Neural progenitor cell (in vitro differentiated cells): ENCODE measurements around the gene RIN2. TPM values are rescaled to one million over a fixed set of nuclear protein-coding genes. Genes with fewer than 3 reads are reported as not detected.

Experiments used
- DNase-seq: peaks from one replicate; pipeline ENCODE4 v3.0.0-alpha.2; 2016; ENCODE audit warnings: low spot score
- H2AFZ ChIP-seq: fragments of 200-600 bp; sonication (generic); replicated peaks from 2 replicates; pipeline ENCODE4 v1.6.1; 2016; ENCODE audit warnings: antibody characterized with exemption
- H3F3A ChIP-seq: fragments of 200-600 bp; sonication (generic); 2 replicates; pipeline ENCODE4 v1.6.1; 2016; ENCODE audit warnings: antibody characterized with exemption, low read depth
- H3K27ac ChIP-seq: fragments of 200-600 bp; sonication (generic); 2 replicates; pipeline ENCODE4 v1.5.1; 2016; ENCODE audit warnings: mild to moderate bottlenecking
- H3K27me3 ChIP-seq: fragments of 200-600 bp; sonication (generic); 2 replicates; pipeline ENCODE4 v1.6.1; 2016; ENCODE audit warnings: mild to moderate bottlenecking, moderate library complexity
- H3K36me3 ChIP-seq: fragments of 200-600 bp; sonication (generic); 2 replicates; pipeline ENCODE4 v1.5.1; 2016
- H3K4me1 ChIP-seq: fragments of 200-600 bp; sonication (generic); 2 replicates; pipeline ENCODE4 v1.6.1; 2016; ENCODE audit warnings: mixed run types
- H3K4me2 ChIP-seq: fragments of 200-600 bp; sonication (generic); 2 replicates; pipeline ENCODE4 v1.6.1; 2016
- H3K4me3 ChIP-seq: fragments of 200-600 bp; sonication (generic); 2 replicates; pipeline ENCODE4 v1.5.1; 2016
- H3K79me2 ChIP-seq: fragments of 200-600 bp; sonication (generic); 2 replicates; pipeline ENCODE4 v1.6.1; 2016; ENCODE audit warnings: low read depth
- H3K9ac ChIP-seq: fragments of 200-600 bp; sonication (generic); 2 replicates; pipeline ENCODE4 v1.6.1; 2016
- H3K9me3 ChIP-seq: fragments of 200-600 bp; sonication (generic); 2 replicates; pipeline ENCODE4 v1.5.1; 2016; ENCODE audit warnings: low read depth
- H4K20me1 ChIP-seq: fragments of 200-600 bp; sonication (generic); 2 replicates; pipeline ENCODE4 v1.6.1; 2016; ENCODE audit warnings: low read depth
- H3K27ac Mint-ChIP-seq: 3 replicates; pipeline ENCODE4 v1.8.0; 2021; ENCODE audit warnings: mixed read lengths
- H3K27me3 Mint-ChIP-seq: 2 replicates; pipeline ENCODE4 v1.8.0; 2022; ENCODE audit warnings: low read depth, mild to moderate bottlenecking, inconsistent platforms, moderate library complexity, mixed read lengths; ENCODE audit not compliant: insufficient read depth
- H3K36me3 Mint-ChIP-seq: 3 replicates; pipeline ENCODE4 v1.8.0; 2021; ENCODE audit warnings: mixed read lengths
- H3K4me1 Mint-ChIP-seq: 3 replicates; pipeline ENCODE4 v1.8.0; 2021; ENCODE audit warnings: mixed read lengths
- H3K4me3 Mint-ChIP-seq: 3 replicates; pipeline ENCODE4 v1.8.0; 2021; ENCODE audit warnings: mild to moderate bottlenecking, moderate library complexity, mixed read lengths
- H3K9me3 Mint-ChIP-seq: 3 replicates; pipeline ENCODE4 v1.8.0; 2020; ENCODE audit warnings: mixed read lengths
- EZH2 ChIP-seq: fragments of 200-600 bp; sonication (generic); IDR thresholded peaks from 2 replicates; pipeline ENCODE4 v1.6.1; 2017; ENCODE audit warnings: antibody characterized with exemption, mild to moderate bottlenecking, moderate library complexity
- EZH2phosphoT487 ChIP-seq: fragments of 200-600 bp; sonication (generic); IDR thresholded peaks from 2 replicates; pipeline ENCODE4 v1.6.1; 2017; ENCODE audit warnings: antibody characterized with exemption
- total RNA-seq: library from RNA; depleted of rRNA; stranded (reverse); fragments of >200 nt; gene quantifications from 2 replicates; pipeline ENCODE4 v1.2.3, GENCODE V29; 2015; ENCODE audit warnings: low replicate concordance
- TF ChIP-seq, protein P1 (sequence below): fragments of 200-600 bp; sonication (generic); IDR thresholded peaks from 2 replicates; pipeline ENCODE4 v1.5.1; 2017; ENCODE audit warnings: antibody characterized with exemption, mild to moderate bottlenecking

RIN2 gene
- total RNA-seq, 1 donor from 2014 or later, result 7.2 TPM

DNA sequence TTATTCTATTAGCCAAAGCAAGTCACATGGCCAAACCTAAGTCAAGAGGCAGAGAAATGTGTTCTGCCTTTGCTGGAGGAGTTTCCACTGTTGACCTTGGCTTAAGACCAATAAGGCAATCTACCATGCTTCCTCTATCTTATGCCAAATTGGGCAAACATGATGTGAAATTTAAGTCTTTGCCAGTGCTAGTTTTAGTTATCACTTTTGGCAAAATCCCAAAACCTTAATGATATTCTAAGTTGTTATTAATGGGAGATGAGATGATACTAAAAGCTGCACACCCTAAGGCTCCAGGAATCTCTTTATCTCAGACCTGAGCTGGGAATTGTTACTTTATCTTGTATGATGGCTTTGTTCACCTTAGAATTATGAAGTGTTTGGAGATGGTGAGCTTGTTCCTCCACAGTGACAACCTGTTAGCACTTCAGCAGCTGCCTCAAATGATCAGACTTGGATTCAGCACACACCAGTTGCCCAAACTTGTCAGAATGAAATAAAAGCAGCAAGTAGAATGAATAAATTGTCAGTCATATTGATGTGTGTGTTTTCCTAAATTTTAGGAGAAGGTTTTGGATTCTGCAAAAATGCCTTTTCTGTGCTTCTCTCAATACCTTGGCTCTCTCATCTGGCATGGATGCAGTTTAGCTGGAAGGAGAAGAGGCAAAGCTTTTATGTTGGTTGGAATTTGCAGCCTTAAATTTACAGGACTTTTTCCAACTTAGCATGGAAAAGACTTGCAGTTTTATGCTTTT lies 49.3 kb downstream of the RIN2 start:
- H3F3A ChIP-seq, result no peaks in the 10 kb centered on the region
- H3K4me2 ChIP-seq, result no peak overlapping the region
- no peaks in the 10 kb centered on the region for H3K27me3 ChIP-seq
- H3K36me3 ChIP-seq, result no peaks in the 10 kb centered on the region
- H3K27ac ChIP-seq, result no peak overlapping the region
- Mint-ChIP-seq H3K4me3 (no peak overlapping the region), H3K27me3 (peaks cover 2% of the 10 kb centered on the region), H3K27ac (no peak overlapping the region), H3K36me3 (peaks cover 39% of the 10 kb centered on the region), H3K4me1 (no peaks in the 10 kb centered on the region), H3K9me3 (no peaks in the 10 kb centered on the region)
- H3K79me2 ChIP-seq, result no peaks in the 10 kb centered on the region
- H3K4me1 ChIP-seq, result no peaks in the 10 kb centered on the region
- H3K4me3 ChIP-seq, result no peak overlapping the region
- no peak overlapping the region for H3K9ac ChIP-seq
- no peak overlapping the region for H2AFZ ChIP-seq
- DNase-seq, result no peak
- no peaks in the 10 kb centered on the region for H4K20me1 ChIP-seq
- TF ChIP-seq EZH2 (no peak), EZH2phosphoT487 (no peak)
- TF ChIP-seq, protein P1, sequence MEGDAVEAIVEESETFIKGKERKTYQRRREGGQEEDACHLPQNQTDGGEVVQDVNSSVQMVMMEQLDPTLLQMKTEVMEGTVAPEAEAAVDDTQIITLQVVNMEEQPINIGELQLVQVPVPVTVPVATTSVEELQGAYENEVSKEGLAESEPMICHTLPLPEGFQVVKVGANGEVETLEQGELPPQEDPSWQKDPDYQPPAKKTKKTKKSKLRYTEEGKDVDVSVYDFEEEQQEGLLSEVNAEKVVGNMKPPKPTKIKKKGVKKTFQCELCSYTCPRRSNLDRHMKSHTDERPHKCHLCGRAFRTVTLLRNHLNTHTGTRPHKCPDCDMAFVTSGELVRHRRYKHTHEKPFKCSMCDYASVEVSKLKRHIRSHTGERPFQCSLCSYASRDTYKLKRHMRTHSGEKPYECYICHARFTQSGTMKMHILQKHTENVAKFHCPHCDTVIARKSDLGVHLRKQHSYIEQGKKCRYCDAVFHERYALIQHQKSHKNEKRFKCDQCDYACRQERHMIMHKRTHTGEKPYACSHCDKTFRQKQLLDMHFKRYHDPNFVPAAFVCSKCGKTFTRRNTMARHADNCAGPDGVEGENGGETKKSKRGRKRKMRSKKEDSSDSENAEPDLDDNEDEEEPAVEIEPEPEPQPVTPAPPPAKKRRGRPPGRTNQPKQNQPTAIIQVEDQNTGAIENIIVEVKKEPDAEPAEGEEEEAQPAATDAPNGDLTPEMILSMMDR, result no peak
- H3K9me3 ChIP-seq, result no peaks in the 10 kb centered on the region
